Measurements from ENCODE around the gene SLC1A2. TPM values are rescaled to one million over a fixed set of nuclear protein-coding genes. Genes with fewer than 3 reads are reported as not detected.

The SLC1A2 gene
- total RNA-seq, 2 donors from 2014 or later, result 7.1 to 13.5 TPM

- H3K36me3 Mint-ChIP-seq (ENCODE audit: low read depth), result no peaks in the 10 kb centered on the region
- H3K9me3 Mint-ChIP-seq, result no peaks in the 10 kb centered on the region
- no peaks in the 10 kb centered on the region for H3K9me3 ChIP-seq (ENCODE audit: control insufficient read depth, low read length)
- no peak overlapping the region for H3K27ac ChIP-seq (ENCODE audit: low read depth, low read length)
- H3K4me3 Mint-ChIP-seq, result no peak overlapping the region
- H3K4me3 ChIP-seq (ENCODE audit: low read length), result no peak overlapping the region
- no peak for TF ChIP-seq CTCF (conservative IDR thresholded peaks at IDR 0.05)
- H3K4me1 Mint-ChIP-seq, result peaks cover 5% of the 10 kb centered on the region
- no peaks in the 10 kb centered on the region for H3K36me3 ChIP-seq (ENCODE audit: control insufficient read depth, insufficient read depth, low read length)
- H3K27me3 Mint-ChIP-seq (ENCODE audit: insufficient read depth), result peaks cover 15% of the 10 kb centered on the region
- no CpG with 5 or more reads among the region's 1 CpG for WGBS, 2 experiments (ENCODE audit: insufficient coverage in 1 of 2, insufficient read length in 1 of 2)
- no peaks in the 10 kb centered on the region for H3K4me1 ChIP-seq (ENCODE audit: control insufficient read depth, insufficient read depth, low read length)
- H3K27ac Mint-ChIP-seq, result no peak overlapping the region
- H3K27me3 ChIP-seq (ENCODE audit: control insufficient read depth, insufficient read depth, low read length, poor library complexity, severe bottlenecking), result no peaks in the 10 kb centered on the region
- no peak overlapping the region for H3K9ac ChIP-seq (ENCODE audit: extremely low read depth, low read length, poor library complexity, severe bottlenecking)
- no peak for DNase-seq
Observed at GRCh38 chr11:35389112-35389511, 30.2 kb downstream of the SLC1A2 start.

- Mint-ChIP-seq H3K36me3 (ENCODE audit: low read depth) (no peaks in the 10 kb centered on the region), H3K4me3 (no peak overlapping the region), H3K27me3 (ENCODE audit: insufficient read depth) (peaks cover 7% of the 10 kb centered on the region), H3K27ac (no peak overlapping the region), H3K9me3 (no peaks in the 10 kb centered on the region), H3K4me1 (peaks cover 3% of the 10 kb centered on the region)
- Histone ChIP-seq H3K27ac (ENCODE audit: low read depth, low read length) (no peak overlapping the region), H3K27me3 (ENCODE audit: control insufficient read depth, insufficient read depth, low read length, poor library complexity, severe bottlenecking) (no peaks in the 10 kb centered on the region), H3K4me3 (ENCODE audit: low read length) (no peak overlapping the region), H3K9ac (ENCODE audit: extremely low read depth, low read length, poor library complexity, severe bottlenecking) (no peak overlapping the region), H3K36me3 (ENCODE audit: control insufficient read depth, insufficient read depth, low read length) (no peaks in the 10 kb centered on the region), H3K9me3 (ENCODE audit: control insufficient read depth, low read length) (no peaks in the 10 kb centered on the region), H3K4me1 (ENCODE audit: control insufficient read depth, insufficient read depth, low read length) (no peaks in the 10 kb centered on the region)
- 95 to 100% methylated on average over 3 to 5 of the region's 5 CpGs for WGBS, 2 experiments (ENCODE audit: insufficient coverage in 1 of 2, insufficient read length in 1 of 2)
- no peak for TF ChIP-seq CTCF (conservative IDR thresholded peaks at IDR 0.05)
- no peak for DNase-seq
Observed at GRCh38 chr11:35388061-35388460, 31.3 kb downstream of the SLC1A2 start.

- H3K36me3 Mint-ChIP-seq (ENCODE audit: low read depth), result no peaks in the 10 kb centered on the region
- Histone ChIP-seq H3K27ac (ENCODE audit: low read depth, low read length) (no peak overlapping the region), H3K36me3 (ENCODE audit: control insufficient read depth, insufficient read depth, low read length) (no peaks in the 10 kb centered on the region), H3K4me1 (ENCODE audit: control insufficient read depth, insufficient read depth, low read length) (no peaks in the 10 kb centered on the region), H3K27me3 (ENCODE audit: control insufficient read depth, insufficient read depth, low read length, poor library complexity, severe bottlenecking) (no peaks in the 10 kb centered on the region), H3K9ac (ENCODE audit: extremely low read depth, low read length, poor library complexity, severe bottlenecking) (no peak overlapping the region), H3K4me3 (ENCODE audit: low read length) (no peak overlapping the region), H3K9me3 (ENCODE audit: control insufficient read depth, low read length) (no peaks in the 10 kb centered on the region)
- no peak for TF ChIP-seq CTCF (conservative IDR thresholded peaks at IDR 0.05)
- peaks cover 2% of the 10 kb centered on the region for H3K27me3 Mint-ChIP-seq (ENCODE audit: insufficient read depth)
- no peak for DNase-seq
- no peak overlapping the region for H3K27ac Mint-ChIP-seq
- H3K4me3 Mint-ChIP-seq, result no peak overlapping the region
- H3K9me3 Mint-ChIP-seq, result no peaks in the 10 kb centered on the region
- H3K4me1 Mint-ChIP-seq, result peaks cover 3% of the 10 kb centered on the region
- WGBS, 2 experiments (ENCODE audit: insufficient coverage in 1 of 2, insufficient read length in 1 of 2), result 75 to 85% methylated on average over 2 to 4 of the region's 4 CpGs
Observed at GRCh38 chr11:35387111-35387982, 32.0 kb downstream of the SLC1A2 start.
